Esophagus muscularis mucosa (tissue), 4 donors: Measurements from ENCODE around the gene ABCA1.

Experiments used
- EP300 ChIP-seq: sonication (generic); formaldehyde crosslinking; IDR thresholded peaks from one replicate; pipeline ENCODE4 v1.6.1; 2017; ENCODE audit warnings: antibody characterized with exemption
- POLR2A ChIP-seq: fragments of 450-650 bp; IDR thresholded peaks from one replicate; pipeline ENCODE4 v1.6.1; 2017; ENCODE audit warnings: antibody characterized with exemption, moderate library complexity, mild to moderate bottlenecking, low read depth
- POLR2AphosphoS5 ChIP-seq, 2 donors: sonication (generic); formaldehyde crosslinking; IDR thresholded peaks; one replicate each; pipeline ENCODE4 v1.6.1; 2017; ENCODE audit warnings: antibody characterized with exemption in 2 of 2
- TF ChIP-seq, protein P1 (sequence below), 3 experiments: fragments of 200-600 bp in 2 of 3; fragments of 450-650 bp in 1 of 3; sonication (generic) in 2 of 3; IDR thresholded peaks; one replicate each; pipeline ENCODE4 v1.5.1; 2017 to 2019; ENCODE audit warnings: antibody characterized with exemption in 3 of 3, mild to moderate bottlenecking in 2 of 3, moderate library complexity in 1 of 3

DNA sequence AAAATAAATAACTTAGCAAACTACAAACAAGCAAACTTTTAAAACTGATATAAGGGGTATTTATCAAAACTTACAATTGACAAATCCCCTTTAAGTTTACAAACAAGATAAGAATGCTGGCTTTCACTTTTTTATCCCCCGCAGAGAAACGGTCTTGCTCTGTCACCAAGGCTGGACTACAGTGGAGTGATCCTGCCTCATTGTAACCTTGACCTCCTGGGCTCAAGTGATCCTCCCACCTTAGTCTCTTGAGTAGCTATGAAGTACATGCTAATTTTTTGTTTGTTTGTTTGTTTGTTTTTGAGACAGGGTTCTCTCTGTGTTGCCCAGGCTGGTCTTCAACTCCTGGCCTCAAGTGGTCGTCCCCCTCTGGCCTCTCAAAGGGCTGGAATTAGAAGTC lies 189.5 kb downstream of the ABCA1 start:
- TF ChIP-seq, protein P1, sequence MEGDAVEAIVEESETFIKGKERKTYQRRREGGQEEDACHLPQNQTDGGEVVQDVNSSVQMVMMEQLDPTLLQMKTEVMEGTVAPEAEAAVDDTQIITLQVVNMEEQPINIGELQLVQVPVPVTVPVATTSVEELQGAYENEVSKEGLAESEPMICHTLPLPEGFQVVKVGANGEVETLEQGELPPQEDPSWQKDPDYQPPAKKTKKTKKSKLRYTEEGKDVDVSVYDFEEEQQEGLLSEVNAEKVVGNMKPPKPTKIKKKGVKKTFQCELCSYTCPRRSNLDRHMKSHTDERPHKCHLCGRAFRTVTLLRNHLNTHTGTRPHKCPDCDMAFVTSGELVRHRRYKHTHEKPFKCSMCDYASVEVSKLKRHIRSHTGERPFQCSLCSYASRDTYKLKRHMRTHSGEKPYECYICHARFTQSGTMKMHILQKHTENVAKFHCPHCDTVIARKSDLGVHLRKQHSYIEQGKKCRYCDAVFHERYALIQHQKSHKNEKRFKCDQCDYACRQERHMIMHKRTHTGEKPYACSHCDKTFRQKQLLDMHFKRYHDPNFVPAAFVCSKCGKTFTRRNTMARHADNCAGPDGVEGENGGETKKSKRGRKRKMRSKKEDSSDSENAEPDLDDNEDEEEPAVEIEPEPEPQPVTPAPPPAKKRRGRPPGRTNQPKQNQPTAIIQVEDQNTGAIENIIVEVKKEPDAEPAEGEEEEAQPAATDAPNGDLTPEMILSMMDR (IDR thresholded peaks at IDR 0.05): no peak
- TF ChIP-seq POLR2A: no peak
- TF ChIP-seq POLR2AphosphoS5 (IDR thresholded peaks at IDR 0.05): no peak
- no peak for TF ChIP-seq EP300
